Measurements from ENCODE around the gene WSB1. TPM values are rescaled to one million over a fixed set of nuclear protein-coding genes. Genes with fewer than 3 reads are reported as not detected.

Gene WSB1
- total and polyA plus RNA-seq, 8 donors: 15.7 to 531 (median 113) TPM

GRCh38 chr17:27351759-27352158 lies 57.8 kb downstream of the WSB1 start:
- TF ChIP-seq POLR2AphosphoS5 (IDR thresholded peaks at IDR 0.05) (no peak), EP300 (IDR thresholded peaks at IDR 0.05) (no peak), POLR2A (IDR thresholded peaks at IDR 0.05) (no peak)
- TF ChIP-seq, protein P1, sequence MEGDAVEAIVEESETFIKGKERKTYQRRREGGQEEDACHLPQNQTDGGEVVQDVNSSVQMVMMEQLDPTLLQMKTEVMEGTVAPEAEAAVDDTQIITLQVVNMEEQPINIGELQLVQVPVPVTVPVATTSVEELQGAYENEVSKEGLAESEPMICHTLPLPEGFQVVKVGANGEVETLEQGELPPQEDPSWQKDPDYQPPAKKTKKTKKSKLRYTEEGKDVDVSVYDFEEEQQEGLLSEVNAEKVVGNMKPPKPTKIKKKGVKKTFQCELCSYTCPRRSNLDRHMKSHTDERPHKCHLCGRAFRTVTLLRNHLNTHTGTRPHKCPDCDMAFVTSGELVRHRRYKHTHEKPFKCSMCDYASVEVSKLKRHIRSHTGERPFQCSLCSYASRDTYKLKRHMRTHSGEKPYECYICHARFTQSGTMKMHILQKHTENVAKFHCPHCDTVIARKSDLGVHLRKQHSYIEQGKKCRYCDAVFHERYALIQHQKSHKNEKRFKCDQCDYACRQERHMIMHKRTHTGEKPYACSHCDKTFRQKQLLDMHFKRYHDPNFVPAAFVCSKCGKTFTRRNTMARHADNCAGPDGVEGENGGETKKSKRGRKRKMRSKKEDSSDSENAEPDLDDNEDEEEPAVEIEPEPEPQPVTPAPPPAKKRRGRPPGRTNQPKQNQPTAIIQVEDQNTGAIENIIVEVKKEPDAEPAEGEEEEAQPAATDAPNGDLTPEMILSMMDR (IDR thresholded peaks at IDR 0.05): no peak
- intact Hi-C loops (cut with DNase I; ENCODE audit: low total_unique reads): loop anchor here (2.0 kb wide), 1 partner anchor 249 kb away; no protein-coding TSS in a partner anchor
- peak overlapping the region in 3 of 5 donors; percentile 93 to 97 (median 95) for H3K27ac ChIP-seq
- no peaks in the 10 kb centered on the region for H3K9me3 ChIP-seq
- no peak for DNase-seq
- WGBS, 5 donors: 89 to 93% (median 90%) methylated on average over 2 of the region's 2 CpGs
- H3K4me1 ChIP-seq: peaks cover 17 to 32% (median 26%) of the 10 kb centered on the region in 4 donors
- no peaks in the 10 kb centered on the region for H3K36me3 ChIP-seq
- no peak overlapping the region for H3K4me3 ChIP-seq
- no peaks in the 10 kb centered on the region for H3K27me3 ChIP-seq

- peaks cover 17 to 32% (median 26%) of the 10 kb centered on the region in 4 donors for H3K4me1 ChIP-seq
- peak overlapping the region in 3 of 4 donors; percentile 53 to 58 (median 57) for H3K4me3 ChIP-seq
- WGBS, 5 donors: 63 to 75% (median 73%) methylated on average over 6 of the region's 6 CpGs
- H3K9me3 ChIP-seq: no peaks in the 10 kb centered on the region
- no peaks in the 10 kb centered on the region for H3K27me3 ChIP-seq
- TF ChIP-seq POLR2A (IDR thresholded peaks at IDR 0.05) (no peak), EP300 (IDR thresholded peaks at IDR 0.05) (no peak)
- intact Hi-C loops (cut with DNase I; ENCODE audit: low total_unique reads): loop anchor here (2.0 kb wide), 1 partner anchor 248 kb away; no protein-coding TSS in a partner anchor
- peak overlapping the region; percentile 86 to 97 (median 93) for H3K27ac ChIP-seq
- no peak for DNase-seq
- no peaks in the 10 kb centered on the region for H3K36me3 ChIP-seq
Measured at GRCh38 chr17:27352448-27353032, 58.6 kb downstream of the WSB1 start.

GRCh38 chr17:27353033-27353460 lies 59.1 kb downstream of the WSB1 start:
- WGBS, 5 donors: 48 to 54% (median 51%) methylated on average over 10 to 11 of the region's 11 CpGs
- no peak for TF ChIP-seq POLR2AphosphoS5 (IDR thresholded peaks at IDR 0.05)
- TF ChIP-seq POLR2A (IDR thresholded peaks at IDR 0.05): no peak
- DNase-seq: peak in 1 of 2 donors; percentile 39
- no peaks in the 10 kb centered on the region for H3K36me3 ChIP-seq
- intact Hi-C loops (cut with DNase I; ENCODE audit: low total_unique reads): loop anchor here (2.0 kb wide), 1 partner anchor 248 kb away; no protein-coding TSS in a partner anchor
- H3K27ac ChIP-seq: peak overlapping the region; percentile 86 to 97 (median 93)
- peaks cover 17 to 31% (median 26%) of the 10 kb centered on the region in 4 donors for H3K4me1 ChIP-seq
- no peaks in the 10 kb centered on the region for H3K27me3 ChIP-seq
- peak overlapping the region; percentile 53 to 62 (median 58) for H3K4me3 ChIP-seq
- no peaks in the 10 kb centered on the region for H3K9me3 ChIP-seq

DNA sequence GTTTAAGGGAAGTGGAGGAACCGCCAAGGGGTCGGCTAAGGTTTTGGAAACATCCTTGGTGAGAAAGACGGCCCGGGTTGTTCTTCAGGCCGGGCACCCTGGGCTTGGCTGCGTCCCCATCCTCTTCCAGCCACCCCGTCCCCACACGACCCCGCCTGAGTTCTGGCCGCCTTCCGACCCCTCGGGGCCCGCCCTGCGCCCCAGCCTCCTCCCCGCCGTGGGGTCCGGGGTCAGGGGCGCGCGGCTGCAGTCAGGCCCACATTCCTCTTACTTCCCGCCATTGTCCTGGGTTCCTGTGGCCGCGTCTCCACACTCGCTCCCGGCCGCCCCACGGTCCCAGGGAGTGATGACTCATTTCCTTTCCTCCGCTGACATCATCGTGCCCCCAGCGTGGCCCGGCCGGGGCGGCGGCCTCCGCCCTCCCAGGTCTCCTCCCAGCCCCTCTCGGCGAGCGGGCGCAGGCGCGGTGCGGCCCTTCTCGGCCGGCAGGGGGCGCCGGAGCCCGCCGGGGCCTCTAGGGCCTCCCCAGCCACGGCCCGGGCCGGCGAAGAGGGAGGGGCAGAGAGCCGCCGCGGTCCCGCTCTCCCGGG lies 59.6 kb downstream of the WSB1 start:
- Histone ChIP-seq H3K27me3 (no peaks in the 10 kb centered on the region), H3K36me3 (no peaks in the 10 kb centered on the region), H3K9me3 (no peaks in the 10 kb centered on the region), H3K4me1 (peaks cover 17 to 26% (median 24%) of the 10 kb centered on the region in 4 donors), H3K27ac (peak overlapping the region; percentile 86 to 97 (median 93)), H3K4me3 (peak overlapping the region; percentile 53 to 62 (median 58))
- DNase-seq: peak; percentile 88 to 97
- intact Hi-C loops (cut with DNase I; ENCODE audit: low total_unique reads): loop anchor here (2.0 kb wide), 1 partner anchor 247 kb away; no protein-coding TSS in a partner anchor
- peak in 1 of 4 donors; percentile 90 for TF ChIP-seq POLR2A (IDR thresholded peaks at IDR 0.05)
- TF ChIP-seq POLR2AphosphoS5 (IDR thresholded peaks at IDR 0.05): peak; percentile 92 to 98 (median 98)
- TF ChIP-seq EP300 (IDR thresholded peaks at IDR 0.05): no peak
- TF ChIP-seq, protein P1 (IDR thresholded peaks at IDR 0.05): peak in 4 of 7 experiments; percentile 40 to 99 (median 96)
- WGBS, 5 donors: 1% methylated on average over 35 to 57 of the region's 57 CpGs

DNA sequence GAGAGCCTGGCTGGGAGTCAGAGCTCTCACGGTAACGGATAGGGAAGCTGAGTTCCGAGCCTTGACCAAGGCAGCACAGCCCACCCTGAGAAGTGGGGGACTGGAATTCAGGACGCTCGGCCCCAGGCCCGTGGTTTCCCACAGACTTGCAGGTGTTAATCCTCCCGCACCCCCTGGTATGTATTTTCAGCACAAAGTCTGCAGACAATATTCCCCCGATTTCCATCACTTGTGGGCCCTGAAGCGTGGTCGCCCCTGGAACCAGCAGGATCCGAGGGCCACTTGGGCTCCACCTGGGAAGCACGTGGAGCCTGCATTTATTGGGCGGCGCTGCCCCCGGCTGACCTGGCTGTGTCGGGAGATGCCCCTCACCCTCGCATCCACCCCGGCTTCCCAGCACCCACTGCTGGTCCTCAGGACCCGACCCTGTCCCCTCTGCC lies 60.2 kb downstream of the WSB1 start:
- intact Hi-C loops (cut with DNase I; ENCODE audit: low total_unique reads): no loop called here
- Histone ChIP-seq H3K36me3 (no peaks in the 10 kb centered on the region), H3K27ac (peak overlapping the region; percentile 16 to 97 (median 93)), H3K4me1 (peaks cover 17 to 21% (median 20%) of the 10 kb centered on the region in 4 donors), H3K27me3 (no peaks in the 10 kb centered on the region), H3K9me3 (no peaks in the 10 kb centered on the region), H3K4me3 (peak overlapping the region; percentile 53 to 62 (median 58))
- DNase-seq: no peak
- TF ChIP-seq, protein P1 (IDR thresholded peaks at IDR 0.05): peak in 1 of 7 experiments; percentile 19
- no peak for TF ChIP-seq EP300 (IDR thresholded peaks at IDR 0.05)
- no peak for TF ChIP-seq POLR2A (IDR thresholded peaks at IDR 0.05)
- WGBS, 5 donors: 0 to 19% (median 11%) methylated on average over 7 to 19 of the region's 19 CpGs

Data from stomach (tissue), 9 donors.